Measurements from ENCODE around the gene ACVR2B. TPM values are rescaled to one million over a fixed set of nuclear protein-coding genes. Genes with fewer than 3 reads are reported as not detected.

The ACVR2B gene
- total RNA-seq, 2 experiments from 2014 or later: 7.2 to 7.8 TPM

GRCh38 chr3:38524141-38524739, 70.5 kb downstream of the ACVR2B start:
- intact Hi-C loops (cut with micrococcal nuclease; ENCODE audit: unreplicated experiment): loop anchor here (5.0 kb wide), 1 partner anchor 473 kb away; no protein-coding TSS in a partner anchor

DNA sequence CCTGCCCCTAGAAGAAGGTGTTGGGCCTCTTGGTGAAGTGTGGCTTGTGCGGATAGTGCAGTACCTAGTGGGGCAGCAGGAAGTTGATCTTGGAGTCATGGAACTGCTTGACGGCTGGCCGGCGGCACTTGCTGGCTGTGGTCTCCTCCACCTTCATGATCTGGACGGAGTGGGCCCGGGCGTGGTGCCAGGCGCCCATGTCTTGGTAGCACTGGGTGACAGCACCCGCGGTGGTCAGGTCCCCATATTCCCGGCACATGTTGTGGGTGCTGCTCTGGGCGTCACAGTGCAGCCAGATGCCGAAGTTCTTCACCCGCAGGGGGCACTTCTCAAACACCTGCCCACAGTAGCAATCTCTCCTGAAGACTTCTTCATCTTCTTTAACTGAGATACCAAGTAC, 73.1 kb downstream of the ACVR2B start:
- TF ChIP-seq CTCF (conservative IDR thresholded peaks at IDR 0.05; ENCODE audit: low read length): no peak
- no peak for DNase-seq (ENCODE audit: low spot score)
- Histone ChIP-seq H4K20me1 (ENCODE audit: insufficient read depth, low read length) (no peaks in the 10 kb centered on the region), H3K79me2 (ENCODE audit: insufficient read depth, low read depth, low read length) (no peaks in the 10 kb centered on the region), H3K9me3 (ENCODE audit: low read length) (no peaks in the 10 kb centered on the region), H3K4me3 (ENCODE audit: low read depth, low read length, poor library complexity, severe bottlenecking) (no peak overlapping the region), H3K36me3 (ENCODE audit: insufficient read depth, low read length) (peaks cover 54% of the 10 kb centered on the region), H3K4me1 (ENCODE audit: insufficient read depth, low read length, poor library complexity, severe bottlenecking) (no peaks in the 10 kb centered on the region), H2AFZ (ENCODE audit: low read length) (no peak overlapping the region), H3K4me2 (ENCODE audit: low read length) (no peak overlapping the region), H3K9me2 (ENCODE audit: insufficient read depth, low read length) (no peaks in the 10 kb centered on the region), H3K27ac (ENCODE audit: low read depth, low read length, poor library complexity, severe bottlenecking) (no peak overlapping the region)
- intact Hi-C loops (cut with micrococcal nuclease; ENCODE audit: unreplicated experiment): no loop called here
- ChIA-PET POLR2A (interaction anchor here (0.7 kb wide), 1 partner anchor 682 kb away, joined by 5 read pairs; no protein-coding TSS in a partner anchor), CTCF (ENCODE audit: unreplicated experiment) (no interaction called here)
- no TSS peak for BruUV-seq (replicated peaks)

More at GRCh38 chr3:38524141-38524739, 70.5 kb downstream of the ACVR2B start:
- CTCF ChIA-PET (ENCODE audit: unreplicated experiment): interaction anchor here (0.6 kb wide), 1 partner anchor 44 kb away, joined by 3 read pairs; no protein-coding TSS in a partner anchor
- Histone ChIP-seq H2AFZ (ENCODE audit: low read length) (no peak overlapping the region), H3K4me2 (ENCODE audit: low read length) (no peak overlapping the region), H3K79me2 (ENCODE audit: insufficient read depth, low read depth, low read length) (no peaks in the 10 kb centered on the region), H3K4me1 (ENCODE audit: insufficient read depth, low read length, poor library complexity, severe bottlenecking) (no peaks in the 10 kb centered on the region), H3K9me2 (ENCODE audit: insufficient read depth, low read length) (no peaks in the 10 kb centered on the region), H4K20me1 (ENCODE audit: insufficient read depth, low read length) (no peaks in the 10 kb centered on the region), H3K36me3 (ENCODE audit: insufficient read depth, low read length) (peaks cover 68% of the 10 kb centered on the region), H3K4me3 (ENCODE audit: low read depth, low read length, poor library complexity, severe bottlenecking) (no peak overlapping the region), H3K27ac (ENCODE audit: low read depth, low read length, poor library complexity, severe bottlenecking) (no peak overlapping the region), H3K9me3 (ENCODE audit: low read length) (no peaks in the 10 kb centered on the region)
- TSS peak; percentile 54 for BruUV-seq (replicated peaks)
- TF ChIP-seq CTCF (conservative IDR thresholded peaks at IDR 0.05; ENCODE audit: low read length) (no peak), EZH2phosphoT487 (IDR thresholded peaks at IDR 0.05; ENCODE audit: borderline replicate concordance, low read depth, low read length) (no peak)
- POLR2A ChIA-PET: interaction anchor here (2.1 kb wide), 1 partner anchor 14 kb away, joined by 5 read pairs; no protein-coding TSS in a partner anchor
- no peak for DNase-seq (ENCODE audit: low spot score)

DNA sequence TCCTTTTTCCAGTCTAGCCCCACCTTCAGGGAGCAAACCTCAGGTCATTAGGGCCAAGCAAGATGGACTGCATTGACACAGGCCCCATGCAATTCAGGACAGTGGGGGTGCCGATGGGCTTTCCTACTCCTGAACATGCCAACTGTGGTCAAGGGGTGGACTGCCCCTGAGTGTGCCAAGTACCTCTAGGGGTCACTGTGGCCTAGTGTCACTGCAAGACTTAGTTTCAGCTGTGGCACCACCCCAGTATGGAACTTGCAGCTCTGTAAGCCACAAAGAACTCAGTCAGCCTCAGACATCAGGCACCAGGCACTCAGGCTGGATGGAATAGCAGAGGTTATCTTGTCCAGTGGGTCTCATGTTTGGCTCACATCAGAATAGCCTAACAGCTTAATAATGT, 74.8 kb downstream of the ACVR2B start:
- no peak overlapping the region for H2AFZ ChIP-seq (ENCODE audit: low read length)
- peaks cover 42% of the 10 kb centered on the region for H3K36me3 ChIP-seq (ENCODE audit: insufficient read depth, low read length)
- H3K27ac ChIP-seq (ENCODE audit: low read depth, low read length, poor library complexity, severe bottlenecking): no peak overlapping the region
- TF ChIP-seq CTCF (conservative IDR thresholded peaks at IDR 0.05; ENCODE audit: low read length) (peak; percentile 38), EZH2phosphoT487 (IDR thresholded peaks at IDR 0.05; ENCODE audit: borderline replicate concordance, low read depth, low read length) (no peak)
- no peaks in the 10 kb centered on the region for H3K4me1 ChIP-seq (ENCODE audit: insufficient read depth, low read length, poor library complexity, severe bottlenecking)
- no peaks in the 10 kb centered on the region for H3K9me3 ChIP-seq (ENCODE audit: low read length)
- no peaks in the 10 kb centered on the region for H3K9me2 ChIP-seq (ENCODE audit: insufficient read depth, low read length)
- BruUV-seq (replicated peaks): no TSS peak
- POLR2A ChIA-PET: interaction anchor here (1.0 kb wide), 1 partner anchor 8 kb away, joined by 3 read pairs; no protein-coding TSS in a partner anchor
- no peak overlapping the region for H3K4me3 ChIP-seq (ENCODE audit: low read depth, low read length, poor library complexity, severe bottlenecking)
- DNase-seq (ENCODE audit: low spot score): peak; percentile 4
- no peaks in the 10 kb centered on the region for H3K79me2 ChIP-seq (ENCODE audit: insufficient read depth, low read depth, low read length)
- H4K20me1 ChIP-seq (ENCODE audit: insufficient read depth, low read length): no peaks in the 10 kb centered on the region
- CTCF ChIA-PET (ENCODE audit: unreplicated experiment): no interaction called here
- H3K4me2 ChIP-seq (ENCODE audit: low read length): no peak overlapping the region
- intact Hi-C loops (cut with micrococcal nuclease; ENCODE audit: unreplicated experiment): no loop called here
